ENCODE results near the gene UGT2B10.

GRCh38 chr4:68797048-68797447 is 18.7 kb upstream of the UGT2B10 start:
- TF ChIP-seq ARNTL (CRISPR knock-in tag; IDR thresholded peaks at IDR 0.05; ENCODE audit: borderline replicate concordance, low read depth) = no peak
- TF ChIP-seq PATZ1 (CRISPR knock-in tag; IDR thresholded peaks at IDR 0.05; ENCODE audit: borderline replicate concordance) = no peak
- no peak for TF ChIP-seq ZNF70 (CRISPR knock-in tag; IDR thresholded peaks at IDR 0.05)
- no peak for TF ChIP-seq ZFP30 (CRISPR knock-in tag; IDR thresholded peaks at IDR 0.05)
- no peak for TF ChIP-seq CREB5 (CRISPR knock-in tag; IDR thresholded peaks at IDR 0.05; ENCODE audit: low read depth)
- TF ChIP-seq RARB (CRISPR knock-in tag; IDR thresholded peaks at IDR 0.05) = no peak
